Measurements from ENCODE around the gene OBSCN.

OBSCN gene

GRCh38 chr1:228428412-228428811, 220.6 kb downstream of the OBSCN start:
- no peak for DNase-seq

All from amygdala (tissue), 56 donors.